Gastrocnemius medialis (tissue), 4 donors: ENCODE data around the gene ERO1B.

ENCODE experiments used
- CTCF ChIP-seq, 5 experiments: fragments of 450-650 bp in 3 of 5; fragments of 200-600 bp in 2 of 5; sonication (generic) in 2 of 5; IDR thresholded peaks in 4 of 5; conservative IDR thresholded peaks in 1 of 5; 1 replicate in 4 of 5; 2 replicates in 1 of 5; pipeline ENCODE4 v1.5.1; 2016 to 2019; ENCODE audit warnings: antibody characterized with exemption in 5 of 5, mild to moderate bottlenecking in 3 of 5, moderate library complexity in 3 of 5
- POLR2A ChIP-seq, 2 donors: fragments of 450-650 bp; IDR thresholded peaks; one replicate each; pipeline ENCODE4 v1.6.1; 2017; ENCODE audit warnings: antibody characterized with exemption in 2 of 2, mild to moderate bottlenecking in 2 of 2, moderate library complexity in 2 of 2

GRCh38 chr1:236172041-236172579 lies 109.6 kb downstream of the ERO1B start:
- TF ChIP-seq CTCF (IDR thresholded peaks at IDR 0.05 in 4 of 5, conservative IDR thresholded peaks at IDR 0.05 in 1 of 5) (no peak), POLR2A (IDR thresholded peaks at IDR 0.05) (no peak)
